Middle frontal gyrus (tissue), 1 donor: Measurements from ENCODE around the gene FXYD1.

Experiments used
- DNase-seq: peaks from one replicate; pipeline ENCODE4 v3.0.0-alpha.2; 2015; ENCODE audit warnings: low spot score; ENCODE audit errors: extremely low spot score

Gene FXYD1

DNA sequence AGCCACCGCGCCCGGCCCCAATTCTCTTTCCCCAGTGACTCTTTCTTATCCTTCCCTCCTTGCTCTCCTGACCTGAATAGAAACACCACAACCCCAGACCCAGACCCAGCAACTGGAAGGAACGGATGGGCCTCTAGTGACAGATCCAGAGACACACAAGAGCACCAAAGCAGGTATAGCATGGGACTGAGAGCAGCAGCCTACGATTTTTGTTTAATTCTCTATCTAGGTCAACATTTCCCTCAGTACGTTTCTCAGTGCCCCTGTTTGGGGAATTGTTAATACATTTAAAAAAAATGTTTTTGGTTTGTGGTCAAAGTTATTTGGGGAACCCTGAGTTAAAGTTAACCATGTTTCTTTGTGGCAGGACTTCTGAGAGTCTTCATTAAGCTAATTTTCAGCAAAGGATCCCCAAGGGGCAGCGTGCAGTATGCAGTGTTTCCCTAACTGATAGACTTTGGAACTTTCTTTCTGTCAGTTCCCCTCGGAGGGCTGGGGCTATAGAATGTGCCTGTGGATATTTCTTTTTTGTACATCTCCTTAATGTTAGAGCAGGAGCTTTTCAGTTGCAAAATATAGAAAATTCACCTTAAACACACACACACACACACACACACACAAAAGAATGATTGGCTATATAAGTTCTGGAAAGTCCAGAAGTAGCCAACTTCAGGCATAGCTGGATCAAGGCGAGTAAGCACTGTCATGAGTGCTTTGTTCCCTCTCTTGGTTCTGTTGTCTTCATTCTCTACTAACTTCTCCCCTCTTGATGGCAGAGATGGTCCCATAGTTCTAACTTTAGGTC lies 22.2 kb downstream of the FXYD1 start:
- DNase-seq: no peak

GRCh38 chr19:35161434-35161743 lies 22.8 kb downstream of the FXYD1 start:
- no peak for DNase-seq

GRCh38 chr19:35162471-35163326 lies 24.1 kb downstream of the FXYD1 start:
- DNase-seq: no peak

DNA sequence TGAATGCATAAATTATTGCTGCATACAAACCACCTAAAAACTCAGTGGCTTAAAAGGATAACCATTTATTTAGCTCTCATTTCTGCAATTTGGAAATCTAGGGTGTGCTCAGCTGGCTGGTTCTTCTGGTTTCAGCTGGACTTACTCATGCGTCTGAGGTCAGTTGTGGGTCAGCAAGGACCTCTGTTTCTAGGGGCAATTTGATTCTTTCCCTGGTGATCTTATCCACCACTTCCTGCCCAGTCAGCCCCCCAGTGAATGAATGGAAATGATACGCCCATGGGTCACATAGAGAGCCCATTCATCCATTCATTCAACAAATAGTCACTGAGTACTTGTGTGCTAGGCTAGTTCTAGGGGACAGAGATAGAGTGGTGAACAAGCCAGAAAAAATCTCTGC lies 25.8 kb downstream of the FXYD1 start:
- DNase-seq: no peak

DNA sequence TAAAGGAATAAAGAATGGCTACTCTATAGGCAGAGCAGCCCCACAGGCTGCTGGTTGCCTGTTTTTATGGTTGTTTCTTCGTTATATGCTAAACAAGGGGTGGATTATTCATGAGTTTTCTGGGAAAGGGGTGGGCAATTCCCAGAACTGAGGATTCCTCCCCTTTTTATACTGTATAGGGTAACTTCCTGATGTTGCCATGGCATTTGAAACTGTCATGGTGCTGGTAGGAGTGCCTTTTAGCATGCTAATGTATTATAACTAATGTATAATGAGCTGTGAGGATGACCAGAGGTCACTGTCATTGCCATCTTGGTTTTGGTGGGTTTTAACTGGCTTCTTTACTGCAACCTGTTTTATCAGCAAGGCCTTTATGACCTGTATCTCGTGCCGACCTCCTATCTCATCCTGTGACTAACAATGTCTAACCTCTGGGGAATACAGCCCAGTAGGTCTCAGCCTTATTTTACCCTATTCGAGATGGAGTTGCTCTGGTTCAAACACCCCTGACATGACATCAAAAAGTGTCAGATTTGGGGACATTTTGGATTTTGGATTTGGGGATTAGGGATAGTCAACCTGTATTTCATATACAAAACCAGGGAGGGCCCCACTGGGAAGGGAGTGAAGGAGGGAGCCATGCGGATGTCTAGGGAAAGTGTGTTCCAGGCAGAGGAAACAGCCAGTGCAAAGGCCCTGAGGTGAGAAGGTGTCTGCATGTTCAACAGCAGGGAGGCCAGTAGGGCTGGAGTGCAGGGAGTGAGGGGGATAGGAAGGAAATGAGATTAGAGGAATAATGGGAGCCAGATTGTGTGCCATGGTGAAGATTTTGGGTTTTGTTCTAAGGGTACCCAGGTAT lies 26.8 kb downstream of the FXYD1 start:
- DNase-seq: no peak

DNA sequence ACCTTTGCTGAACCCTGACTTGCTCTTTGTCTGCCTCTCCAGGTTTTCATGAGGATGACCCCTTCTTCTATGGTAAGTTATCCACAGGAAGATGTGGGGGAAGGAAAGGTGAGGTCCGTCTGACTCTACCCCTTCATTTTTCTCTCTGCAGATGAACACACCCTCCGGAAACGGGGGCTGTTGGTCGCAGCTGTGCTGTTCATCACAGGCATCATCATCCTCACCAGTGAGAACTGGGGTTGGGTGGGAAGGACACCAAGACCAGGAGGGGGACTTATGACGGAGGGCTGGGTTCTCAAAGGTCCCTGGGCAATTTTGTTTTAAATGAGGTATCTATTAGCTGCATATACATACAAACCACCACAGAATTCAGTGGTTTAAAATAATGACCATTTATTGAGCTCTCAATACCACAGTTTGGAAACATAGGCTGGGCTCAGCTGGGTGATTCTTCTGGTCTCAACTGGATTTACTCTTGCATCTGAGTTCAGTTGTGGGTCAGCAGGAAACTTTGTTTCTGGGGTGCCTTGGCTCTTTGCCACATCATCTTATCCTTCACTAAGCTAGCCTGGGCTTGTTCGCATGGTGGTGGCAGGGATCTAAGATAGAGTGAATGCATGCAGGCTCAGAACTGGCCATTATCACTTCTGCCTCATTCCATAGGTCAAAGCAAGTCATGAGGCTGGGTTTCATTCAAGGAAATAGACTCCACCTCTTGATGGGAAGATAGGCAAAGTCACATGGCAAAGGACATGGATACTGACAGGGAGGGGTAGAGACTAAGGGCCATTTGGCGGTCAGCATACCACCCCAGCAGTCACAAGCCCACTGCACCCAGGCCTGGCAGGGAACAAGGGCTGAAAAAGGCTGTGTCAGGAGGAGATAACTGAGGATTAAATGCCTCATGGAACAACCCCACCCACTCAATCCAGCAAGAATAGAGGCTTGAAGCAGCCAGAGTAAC lies 27.8 kb downstream of the FXYD1 start:
- no peak for DNase-seq

DNA sequence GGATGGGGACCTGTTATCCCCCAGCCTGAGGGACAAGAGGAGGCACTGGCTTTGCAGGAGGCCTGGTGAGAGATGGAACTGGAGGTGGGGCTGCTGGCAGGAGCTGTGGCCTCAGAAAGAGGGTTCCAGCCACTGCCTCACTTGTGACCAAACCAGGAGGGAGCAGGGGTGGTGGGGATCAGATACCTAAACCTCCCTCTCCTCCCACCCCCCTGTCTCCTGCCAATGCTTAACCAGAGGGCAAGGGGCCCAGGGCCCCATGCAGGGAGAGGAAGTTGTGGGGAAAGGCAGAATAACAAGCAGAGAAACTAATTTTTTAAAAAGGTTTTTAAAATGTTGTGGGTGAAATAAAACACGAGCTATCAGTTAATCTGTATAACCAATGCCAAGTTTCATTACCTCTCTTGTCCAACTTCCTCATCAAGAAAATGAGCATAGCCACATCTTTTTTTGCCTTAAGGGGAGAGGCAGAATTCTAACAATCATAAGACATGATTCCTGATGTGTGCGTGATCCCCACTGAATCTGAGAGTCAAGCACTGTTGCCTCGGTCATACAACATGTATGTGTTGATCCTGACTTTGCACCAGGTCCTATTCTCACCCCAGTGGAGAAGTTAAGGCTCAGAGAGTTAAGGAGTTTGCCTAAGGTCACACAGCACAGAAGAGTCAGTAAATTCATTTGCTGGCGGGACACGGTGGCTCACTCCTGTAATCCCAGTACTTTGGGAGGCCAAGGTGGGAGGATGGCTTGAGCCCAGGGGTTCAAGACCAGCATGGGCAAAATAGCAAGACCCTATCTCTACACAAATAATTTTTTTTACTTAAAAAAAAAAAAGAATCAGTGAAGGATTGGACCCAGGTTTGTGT lies 28.9 kb downstream of the FXYD1 start:
- DNase-seq: no peak

DNA sequence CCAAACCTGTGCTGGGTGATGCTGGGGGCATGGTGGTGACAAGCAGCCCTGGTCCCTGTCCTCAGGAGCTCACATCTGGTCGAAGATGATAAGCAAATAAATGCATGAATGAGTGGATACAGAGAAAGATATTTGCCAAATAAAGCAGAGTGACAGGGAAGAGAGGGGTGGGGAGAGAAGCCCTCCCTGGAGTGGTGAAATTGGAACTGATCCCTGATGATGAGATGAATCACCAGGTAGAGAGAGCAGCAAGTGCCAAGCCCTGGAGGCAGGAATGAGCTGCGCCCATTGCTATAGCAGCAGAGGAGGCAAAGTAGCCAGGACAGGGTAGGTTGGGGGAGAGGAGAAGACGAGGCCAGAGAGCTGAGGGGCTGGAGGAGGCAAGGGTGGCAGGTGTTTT lies 29.6 kb downstream of the FXYD1 start:
- DNase-seq: no peak

DNA sequence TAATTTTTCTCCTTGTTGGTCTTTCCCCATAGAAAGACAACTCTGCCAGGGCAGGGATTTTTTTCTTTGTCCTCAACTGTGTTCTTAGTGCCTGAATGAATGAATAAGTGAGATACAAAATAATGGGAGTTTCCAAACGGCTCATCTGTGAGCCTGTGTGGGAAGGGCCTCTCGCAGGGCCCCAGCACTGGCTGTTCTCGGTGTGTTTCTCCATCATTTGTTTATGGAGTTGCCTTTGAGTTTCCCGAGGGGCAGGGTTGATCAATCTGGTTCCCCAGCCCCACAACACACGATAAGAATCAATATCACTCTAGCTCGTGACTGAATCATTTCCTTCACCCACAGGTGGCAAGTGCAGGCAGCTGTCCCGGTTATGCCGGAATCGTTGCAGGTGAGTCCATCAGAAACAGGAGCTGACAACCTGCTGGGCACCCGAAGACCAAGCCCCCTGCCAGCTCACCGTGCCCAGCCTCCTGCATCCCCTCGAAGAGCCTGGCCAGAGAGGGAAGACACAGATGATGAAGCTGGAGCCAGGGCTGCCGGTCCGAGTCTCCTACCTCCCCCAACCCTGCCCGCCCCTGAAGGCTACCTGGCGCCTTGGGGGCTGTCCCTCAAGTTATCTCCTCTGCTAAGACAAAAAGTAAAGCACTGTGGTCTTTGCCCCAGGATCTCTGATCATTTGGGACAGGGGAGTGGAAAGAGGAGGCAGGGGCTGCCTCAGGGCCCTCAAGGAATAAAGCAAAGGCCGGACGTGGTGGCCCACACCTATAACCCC lies 30.8 kb downstream of the FXYD1 start:
- DNase-seq: no peak

GRCh38 chr19:35170359-35171061 lies 31.9 kb downstream of the FXYD1 start:
- no peak for DNase-seq

DNA sequence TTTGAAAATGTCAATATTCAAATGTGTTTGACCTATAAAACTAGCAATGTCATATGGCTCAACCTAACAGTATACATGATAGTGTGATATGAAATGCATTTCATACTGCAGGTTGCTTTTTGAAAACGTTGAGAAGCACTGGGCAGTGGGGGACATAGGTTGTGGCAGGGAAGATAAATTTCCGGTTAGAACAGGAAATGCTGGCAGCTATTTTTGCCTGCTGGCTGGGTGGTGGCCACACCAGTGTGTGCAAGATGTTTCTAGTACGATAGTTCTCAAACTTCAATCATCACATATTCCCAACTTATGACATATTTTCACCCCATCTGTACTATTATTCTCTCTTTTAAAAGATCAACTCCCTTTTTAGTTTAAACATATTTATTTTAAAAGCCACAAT lies 33.1 kb downstream of the FXYD1 start:
- DNase-seq: no peak

GRCh38 chr19:35174226-35174625 lies 35.6 kb downstream of the FXYD1 start:
- no peak for DNase-seq

GRCh38 chr19:35176181-35176570 lies 37.6 kb downstream of the FXYD1 start:
- no peak for DNase-seq

DNA sequence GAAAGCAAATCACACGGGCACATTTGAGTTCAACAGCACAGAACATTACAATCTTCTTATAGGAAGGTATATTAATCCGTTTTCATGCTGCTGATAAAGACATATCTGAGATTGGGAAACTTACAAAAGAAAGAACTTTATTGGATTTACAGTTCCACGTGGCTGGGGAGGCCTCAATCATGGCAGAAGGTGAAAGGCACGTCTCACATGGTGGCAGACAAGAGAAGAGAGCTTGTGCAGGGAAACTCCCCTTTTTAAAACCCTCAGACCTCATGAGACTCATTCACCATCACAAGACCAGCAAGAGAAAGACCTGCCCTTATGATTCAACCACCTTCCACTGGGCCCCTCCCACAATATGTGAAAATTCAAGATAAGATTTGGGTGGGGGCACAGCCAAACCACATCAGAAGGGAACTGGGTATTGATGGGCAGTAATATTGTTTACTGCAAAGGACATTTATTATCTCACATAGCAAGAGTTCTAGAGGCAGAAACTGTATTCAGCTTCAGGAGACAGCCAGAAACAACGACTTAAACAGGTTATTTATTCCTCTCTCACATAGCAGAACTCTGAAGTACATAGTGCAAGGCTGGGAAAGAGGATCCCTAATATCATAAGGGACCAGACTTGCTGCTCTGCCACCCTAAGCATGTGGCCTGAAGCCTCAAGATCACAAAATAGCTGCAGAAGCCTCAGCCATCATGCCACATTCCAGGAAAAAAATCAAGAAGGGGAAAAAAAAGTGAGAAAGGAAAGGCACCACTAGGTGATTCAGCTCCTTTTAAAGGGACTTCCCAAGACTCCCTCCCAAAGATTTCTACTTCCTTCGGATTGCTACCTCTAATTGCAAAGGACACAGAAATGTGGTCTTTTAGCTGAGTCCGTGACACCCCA lies 39.0 kb downstream of the FXYD1 start:
- DNase-seq: no peak

- DNase-seq: no peak
These were observed 40.1 kb downstream of the FXYD1 start for GRCh38 chr19:35178701-35179100.

- no peak for DNase-seq
These were observed 41.2 kb downstream of the FXYD1 start for GRCh38 chr19:35179830-35180229.

DNA sequence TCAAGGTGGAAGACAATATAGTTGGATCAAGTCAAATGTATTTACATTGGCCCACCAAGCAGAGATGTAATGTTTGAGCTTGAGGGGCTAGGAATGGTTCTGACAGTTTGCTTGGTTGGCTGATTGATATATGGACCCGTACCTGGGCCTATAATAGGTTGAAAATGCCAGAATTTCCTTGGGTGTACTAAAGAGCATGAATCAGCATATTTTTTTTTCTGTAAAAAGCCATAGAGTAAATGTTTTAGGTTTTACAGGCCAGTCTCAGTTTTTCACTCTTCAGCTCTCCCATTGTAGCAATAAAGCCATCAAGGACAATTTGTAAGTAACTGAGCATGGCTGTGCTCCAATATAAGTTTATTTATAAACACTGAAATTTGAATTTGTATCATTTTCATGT lies 42.8 kb downstream of the FXYD1 start:
- no peak for DNase-seq
